H4 (cell line): ENCODE data around the gene DZIP1L. TPM values are rescaled to one million over a fixed set of nuclear protein-coding genes. Genes with fewer than 3 reads are reported as not detected.

Experiments used
- DNase-seq: peaks from one replicate; pipeline ENCODE4 v3.0.0-alpha.2; 2015; ENCODE audit warnings: low spot score
- total RNA-seq: library from RNA; depleted of rRNA; stranded (reverse); fragments of >200 nt; shearing (Covaris generic); gene quantifications from 2 replicates; pipeline ENCODE4 v1.2.3, GENCODE V29; 2014

DZIP1L gene
- total RNA-seq, 1 experiment from 2014 or later: 6.3 TPM

DNA sequence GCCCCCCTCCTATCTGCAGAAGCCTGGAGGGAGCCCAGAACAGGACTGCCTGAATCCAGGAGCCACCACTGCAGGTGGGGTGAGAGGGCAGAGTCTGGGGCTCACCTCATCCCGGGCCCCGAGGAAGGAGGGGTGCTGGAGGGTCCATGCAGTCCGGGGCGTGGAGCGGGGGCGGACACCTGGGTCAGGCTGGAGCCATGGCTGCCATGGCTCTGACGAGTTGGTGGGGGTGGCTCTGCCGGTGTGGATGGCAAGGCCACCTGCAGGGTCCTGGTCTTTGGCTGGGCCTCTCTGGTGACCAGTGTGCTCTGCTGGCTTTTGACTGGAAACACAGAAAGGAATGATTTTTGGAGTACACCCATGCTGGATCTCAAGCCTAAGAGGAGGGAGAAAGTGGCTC lies 47.4 kb downstream of the DZIP1L start:
- no peak for DNase-seq

DNA sequence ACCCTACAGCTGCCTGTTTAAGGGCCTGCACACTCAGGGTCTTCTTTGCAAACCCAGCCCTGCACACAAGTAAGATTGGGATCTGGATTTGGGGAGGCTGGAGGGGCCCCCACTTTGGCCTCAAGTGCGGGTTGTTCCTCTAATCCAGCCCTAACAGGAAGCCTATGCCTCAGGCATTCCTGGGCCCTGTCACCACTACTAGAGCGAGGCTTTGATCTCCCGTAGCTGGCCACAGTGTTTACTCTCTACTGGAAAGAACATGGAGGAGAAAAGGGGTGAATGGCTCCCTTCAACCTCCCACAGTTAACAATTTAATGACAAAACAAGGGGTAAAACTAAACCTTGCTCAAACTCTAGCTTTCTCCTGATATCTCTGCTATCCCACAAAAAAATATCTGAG lies 48.4 kb downstream of the DZIP1L start:
- DNase-seq: no peak

DNA sequence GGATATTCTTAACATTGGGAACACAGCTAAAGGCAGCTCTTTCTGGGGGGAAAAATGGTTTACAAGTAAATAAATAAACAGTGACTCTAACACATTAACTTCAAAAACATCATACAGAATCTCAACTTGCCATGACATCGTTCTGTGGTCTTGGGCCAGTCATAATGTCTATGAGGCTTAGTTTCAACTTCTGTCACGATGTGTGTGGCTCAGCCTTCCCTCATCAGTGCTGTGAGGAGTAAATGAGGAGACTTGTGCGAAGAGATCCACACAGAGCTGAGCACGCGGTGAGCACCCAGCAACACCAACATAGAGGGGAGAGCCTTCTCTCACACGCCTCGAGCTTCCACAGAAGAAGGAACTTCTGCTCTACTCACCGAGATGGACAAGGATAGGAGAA lies 49.0 kb downstream of the DZIP1L start:
- no peak for DNase-seq

DNA sequence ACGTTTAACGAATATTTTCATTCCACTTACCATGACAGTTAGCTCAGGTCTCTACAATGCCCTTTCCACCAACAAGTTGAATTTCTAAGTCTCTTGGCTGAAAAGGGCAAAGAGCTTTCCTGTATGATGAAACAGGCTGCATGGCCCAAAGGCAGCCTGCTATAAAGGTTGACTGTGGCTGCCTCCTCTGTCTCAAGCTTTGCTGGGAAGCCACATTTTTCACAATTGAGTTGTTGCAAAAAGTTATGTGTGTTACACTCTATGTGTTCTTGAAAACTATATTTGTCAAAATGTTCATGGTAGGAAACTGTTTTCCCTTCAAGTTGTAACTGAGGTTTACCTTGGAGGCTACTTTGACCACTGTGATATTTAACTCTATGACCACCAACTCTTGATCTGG lies 49.5 kb downstream of the DZIP1L start:
- DNase-seq: no peak

DNA sequence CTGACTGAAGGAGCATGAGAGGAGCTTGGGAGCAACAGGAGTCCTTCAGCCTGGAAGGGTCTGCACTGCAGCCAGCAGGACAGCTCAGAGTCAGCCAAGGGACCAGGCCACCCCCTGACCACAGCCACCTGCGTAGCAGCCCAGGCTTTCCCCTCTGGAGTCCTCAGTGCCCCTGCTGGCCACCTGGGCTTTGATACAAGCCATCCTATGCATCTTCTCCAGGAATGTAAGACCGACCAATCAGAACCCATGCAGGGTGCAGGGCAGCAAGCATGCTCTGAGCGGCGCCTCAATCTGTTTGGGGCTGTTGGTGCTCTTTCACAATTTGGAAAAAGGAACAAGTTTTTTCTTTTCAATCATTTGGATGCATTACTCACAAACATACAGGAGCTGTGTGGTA lies 52.0 kb downstream of the DZIP1L start:
- DNase-seq: no peak

DNA sequence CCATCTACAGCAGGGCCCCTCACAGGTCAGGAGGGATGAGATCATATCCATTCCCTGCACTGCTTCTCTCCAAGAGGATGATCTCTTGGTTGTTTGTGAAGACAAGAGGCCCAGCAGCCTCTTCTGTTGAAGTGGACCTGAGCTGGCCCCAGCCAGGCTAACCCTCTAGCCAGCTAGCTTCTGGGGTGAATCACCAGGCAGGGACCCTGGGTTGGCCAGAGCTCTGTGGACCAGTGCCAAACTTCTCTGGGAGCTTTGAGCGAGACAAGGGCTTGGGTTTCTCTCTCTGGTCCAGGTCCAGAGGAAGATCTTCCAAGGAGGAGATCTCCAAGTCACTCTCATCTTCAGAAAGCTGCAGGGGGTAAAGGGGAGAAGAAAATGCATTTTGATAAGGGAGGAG lies 52.8 kb downstream of the DZIP1L start:
- DNase-seq: no peak

DNA sequence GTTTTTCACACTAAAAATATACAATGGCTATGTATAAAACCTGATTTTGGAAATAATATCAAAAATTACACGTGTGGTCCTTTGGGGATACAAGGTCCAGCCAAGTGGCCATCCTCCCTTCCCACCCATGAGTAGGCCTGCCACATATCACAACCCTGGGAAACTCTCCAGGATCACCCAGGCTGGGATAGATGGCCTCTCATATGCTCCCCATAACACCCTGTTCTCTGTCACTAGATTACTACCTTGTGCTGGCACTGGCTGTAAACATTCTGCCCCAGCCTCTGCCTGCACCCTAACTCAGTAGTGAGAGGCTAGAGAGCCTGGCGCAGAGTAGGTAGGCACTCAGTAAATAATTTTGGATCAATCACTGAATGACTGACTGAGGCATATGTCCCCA lies 53.4 kb downstream of the DZIP1L start:
- no peak for DNase-seq

DNA sequence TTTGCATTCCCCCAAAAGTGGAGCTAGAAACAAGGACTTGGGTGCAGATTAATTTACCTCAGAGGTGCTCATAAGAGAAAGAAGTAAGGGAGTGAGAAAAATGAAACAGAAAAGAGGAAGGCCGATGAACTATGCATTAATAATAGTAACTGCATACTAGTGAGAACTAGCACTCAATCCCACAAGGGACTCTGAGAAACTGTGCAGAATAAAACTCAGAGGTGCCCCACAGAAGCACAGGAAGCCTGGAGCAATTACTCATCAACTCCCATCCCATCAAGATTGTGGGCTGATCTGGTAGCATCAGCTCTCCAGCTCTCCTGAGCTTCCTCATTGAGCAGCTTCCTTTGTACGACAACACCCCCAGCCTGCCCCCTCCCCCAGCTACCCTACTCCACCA lies 54.6 kb downstream of the DZIP1L start:
- DNase-seq: no peak

DNA sequence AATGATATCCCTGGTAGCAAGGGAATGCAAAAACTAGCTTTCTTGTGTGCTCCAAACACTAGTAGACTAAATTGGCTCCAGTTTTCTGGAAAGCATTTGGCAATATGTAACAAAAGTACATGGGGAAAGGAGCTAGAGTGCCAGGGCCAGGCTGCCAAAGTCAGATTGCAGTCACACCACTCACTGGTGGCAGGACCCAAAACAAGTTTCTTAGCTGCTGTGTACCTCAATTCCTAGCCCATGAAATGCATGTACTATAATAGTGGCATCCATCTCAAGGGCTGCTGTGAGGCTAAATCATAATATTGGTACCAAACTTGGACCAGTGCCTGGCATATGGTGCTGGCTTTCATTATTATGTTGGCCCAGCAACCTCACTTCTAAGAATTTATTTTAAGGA lies 56.1 kb downstream of the DZIP1L start:
- DNase-seq: no peak

DNA sequence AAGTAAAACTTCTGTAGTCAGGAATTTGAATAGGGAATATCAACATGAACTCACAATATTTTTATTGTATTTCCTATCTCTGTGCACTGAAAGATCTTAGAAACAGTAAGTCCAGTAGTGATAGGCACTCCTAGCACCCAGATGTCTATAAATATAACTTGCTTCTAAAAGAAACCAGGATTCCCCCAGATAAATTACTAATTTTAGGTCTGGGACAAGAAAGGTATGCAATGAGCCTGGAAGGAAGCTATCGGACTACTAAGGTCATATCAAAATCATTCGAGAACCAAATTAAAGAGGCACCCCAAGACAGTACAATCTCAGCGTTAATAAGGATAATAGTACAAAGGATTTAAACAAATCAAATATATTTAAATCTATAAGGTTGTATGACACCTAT lies 58.0 kb downstream of the DZIP1L start:
- no peak for DNase-seq

DNA sequence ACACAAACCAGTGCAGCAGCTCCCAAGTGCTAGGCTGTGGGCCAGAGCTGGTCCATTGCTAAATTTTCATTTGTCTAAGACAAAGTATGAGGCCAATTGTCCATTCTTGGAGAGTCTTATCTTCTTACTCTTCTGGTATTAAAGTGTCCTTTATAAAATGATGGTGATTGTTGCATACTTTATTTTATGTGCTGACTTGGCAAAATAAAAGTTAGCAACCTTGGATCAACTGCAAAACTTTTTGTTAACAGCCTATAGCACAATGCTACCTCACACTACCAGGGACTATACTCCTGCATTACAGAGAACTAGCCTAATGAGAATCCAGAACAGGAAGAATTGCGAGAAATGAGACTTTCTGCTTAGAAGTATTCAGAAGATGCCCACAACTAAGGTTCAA lies 61.4 kb downstream of the DZIP1L start:
- no peak for DNase-seq

DNA sequence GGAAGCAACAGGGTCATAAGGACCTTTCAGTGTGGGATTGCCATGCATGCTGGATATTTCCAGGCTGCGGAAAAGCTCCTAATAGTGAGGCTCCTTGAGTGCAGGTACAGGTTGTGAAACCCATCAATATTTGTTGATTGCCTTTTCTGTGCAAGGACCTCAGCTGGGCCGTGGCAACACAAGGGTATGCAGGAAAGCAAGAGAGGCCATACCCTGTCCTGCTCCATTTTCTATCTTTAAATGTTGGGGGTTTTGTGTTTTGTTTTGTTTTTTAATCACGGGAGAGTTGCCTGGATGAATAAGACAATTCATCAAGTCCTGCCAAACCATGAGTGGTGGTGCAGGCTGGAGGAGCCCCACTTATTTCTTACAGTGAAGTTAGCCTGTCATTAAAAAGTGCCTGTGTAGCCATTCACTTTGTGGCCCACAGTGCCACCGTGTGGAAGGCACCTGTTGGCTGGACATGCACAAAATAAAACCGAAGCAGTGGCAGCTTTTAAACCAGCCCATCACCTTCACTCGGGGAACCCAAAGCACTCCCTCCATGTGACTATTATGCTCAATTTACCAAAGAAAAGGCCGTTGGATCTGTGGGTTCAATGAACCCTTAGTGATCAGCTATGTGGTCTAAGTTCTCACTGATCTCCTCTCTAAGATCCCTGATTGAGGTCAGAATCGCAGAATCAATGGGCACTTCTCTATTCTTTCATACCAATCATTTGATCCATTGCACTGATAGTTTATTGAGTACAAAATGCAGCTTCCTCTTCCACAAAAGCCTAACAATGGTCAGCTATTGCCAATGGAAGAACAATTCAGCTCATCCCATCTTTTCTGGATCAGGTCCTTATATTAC lies 63.2 kb downstream of the DZIP1L start:
- peak; percentile 50 for DNase-seq

DNA sequence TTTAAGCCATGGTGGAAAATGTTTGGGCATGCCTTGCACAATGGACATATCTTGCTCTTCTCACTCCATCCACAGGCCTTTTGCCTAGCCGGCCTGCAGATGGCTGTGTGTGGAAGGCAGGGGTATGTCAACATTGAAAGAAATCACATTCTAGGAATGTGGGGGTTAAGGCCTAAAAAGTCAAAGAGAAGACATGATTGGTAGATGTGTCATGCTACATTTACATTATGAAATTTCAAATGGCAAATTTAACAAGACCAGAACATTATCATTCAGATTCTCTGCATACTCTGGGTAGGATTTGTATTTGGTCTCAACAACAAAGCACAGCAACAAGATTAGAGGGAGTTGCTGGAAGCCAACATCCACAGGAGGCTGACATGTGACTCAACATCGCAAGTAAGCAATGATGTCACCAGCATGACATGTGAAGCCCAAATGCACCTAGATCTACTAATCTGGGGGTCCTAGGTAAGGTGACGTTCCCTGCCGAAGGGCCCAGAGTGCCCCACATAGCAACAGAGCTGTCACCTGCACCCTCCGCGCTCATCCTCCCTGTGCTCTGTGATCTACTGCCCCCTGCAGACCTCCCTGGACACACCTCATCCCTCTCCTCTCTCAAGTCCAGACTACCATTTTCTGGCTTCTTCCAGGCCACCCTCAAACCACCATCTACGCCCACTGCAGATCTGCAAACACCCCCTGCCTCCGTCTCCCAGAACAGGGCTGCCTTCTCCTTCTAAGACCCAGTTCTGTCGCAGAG lies 66.1 kb downstream of the DZIP1L start:
- no peak for DNase-seq

DNA sequence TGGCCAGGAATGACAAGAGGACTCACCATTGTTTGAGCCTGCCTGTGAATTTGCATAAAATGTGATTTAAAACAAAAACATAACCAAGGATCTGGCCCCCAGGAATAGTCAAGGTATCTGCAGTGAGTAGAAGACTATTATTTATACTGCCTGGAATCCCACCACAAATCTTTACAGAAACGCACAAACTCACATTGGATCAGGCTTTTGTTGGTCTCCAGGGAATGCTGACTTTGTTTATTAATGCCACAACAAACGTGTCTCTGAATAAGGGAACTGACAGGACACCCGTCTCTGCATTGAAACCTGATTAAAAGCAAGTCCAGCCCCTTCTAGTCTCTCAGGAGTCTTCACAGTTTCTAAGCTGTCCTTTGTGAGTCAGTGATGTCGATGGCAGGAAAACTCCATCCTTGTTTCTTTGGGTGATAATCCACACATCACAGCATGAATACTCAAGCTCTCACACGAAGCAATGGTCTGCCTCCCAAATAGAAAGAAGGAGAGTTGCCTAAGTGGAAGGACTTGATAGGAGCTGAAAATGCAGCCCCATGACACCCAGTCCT lies 67.7 kb downstream of the DZIP1L start:
- DNase-seq: no peak

DNA sequence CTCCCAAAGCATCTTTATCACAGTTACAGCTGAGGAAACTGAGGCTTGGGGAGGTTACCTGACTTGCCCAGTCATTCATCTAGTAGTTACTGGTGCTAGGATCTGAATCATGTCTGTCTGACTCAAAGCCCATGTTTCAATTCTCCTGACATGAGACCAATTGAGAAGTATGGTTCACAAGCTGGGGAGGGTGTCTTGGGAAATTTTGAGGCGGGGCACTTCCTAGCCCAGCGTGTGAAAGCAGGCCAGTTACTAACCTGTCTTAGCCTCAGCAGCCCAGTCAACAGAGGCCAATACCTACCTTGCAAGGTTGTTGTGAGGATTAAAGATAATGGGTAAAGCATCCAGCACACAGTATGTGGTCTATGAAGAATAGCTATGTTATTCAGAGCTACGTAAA lies 68.5 kb downstream of the DZIP1L start:
- no peak for DNase-seq

DNA sequence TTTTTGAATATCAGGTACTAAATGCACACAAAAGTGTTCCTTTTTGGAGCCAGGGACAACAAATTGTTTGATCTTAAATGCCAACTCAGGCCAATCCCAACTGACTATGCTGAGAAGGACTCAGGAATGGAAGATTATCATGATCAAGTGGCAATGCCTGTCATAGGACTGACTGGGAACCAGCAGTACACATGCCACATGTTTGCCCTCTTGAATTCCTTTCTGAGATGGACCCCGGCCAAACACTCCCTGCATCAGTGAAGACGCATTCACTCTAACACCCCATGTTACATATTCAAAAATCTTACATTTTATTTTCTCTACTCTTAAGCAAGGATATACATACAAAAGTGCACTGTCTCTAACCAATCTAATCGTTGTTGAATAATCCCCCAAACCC lies 69.3 kb downstream of the DZIP1L start:
- no peak for DNase-seq

DNA sequence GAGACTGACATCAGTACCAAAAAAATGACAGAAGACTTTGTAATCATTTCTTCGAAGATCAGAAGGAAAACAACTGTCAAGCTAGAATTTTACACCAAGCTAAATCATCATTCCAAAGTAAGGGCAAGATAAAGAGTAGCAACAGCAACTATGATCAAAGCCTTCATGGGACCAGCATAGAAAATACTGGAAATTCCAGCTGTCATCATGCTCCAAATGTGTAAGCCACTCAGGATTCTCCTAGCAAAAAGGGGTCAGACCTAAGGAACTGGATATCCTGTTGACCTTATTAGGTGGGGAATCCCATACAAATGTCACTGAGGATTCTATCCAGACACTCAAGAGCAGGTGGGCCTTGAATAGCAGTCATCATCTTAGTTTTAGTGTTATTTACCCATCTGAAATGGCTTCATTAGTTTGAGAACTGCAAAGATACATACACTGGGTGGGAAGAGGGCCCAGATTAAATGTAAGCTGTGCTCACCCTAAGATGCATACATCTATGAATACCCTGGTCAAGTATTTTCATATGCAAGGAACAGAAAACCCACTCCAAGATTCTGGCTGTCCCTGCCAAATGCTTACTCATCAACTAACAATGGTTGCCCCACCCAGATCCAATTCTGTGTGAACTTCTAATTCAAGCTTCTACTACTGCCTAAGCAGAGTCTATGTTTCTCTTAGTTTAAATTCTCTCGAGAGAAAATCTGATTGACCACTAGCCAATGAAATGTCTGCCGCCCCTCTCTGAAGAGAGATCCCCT lies 72.0 kb downstream of the DZIP1L start:
- no peak for DNase-seq

DNA sequence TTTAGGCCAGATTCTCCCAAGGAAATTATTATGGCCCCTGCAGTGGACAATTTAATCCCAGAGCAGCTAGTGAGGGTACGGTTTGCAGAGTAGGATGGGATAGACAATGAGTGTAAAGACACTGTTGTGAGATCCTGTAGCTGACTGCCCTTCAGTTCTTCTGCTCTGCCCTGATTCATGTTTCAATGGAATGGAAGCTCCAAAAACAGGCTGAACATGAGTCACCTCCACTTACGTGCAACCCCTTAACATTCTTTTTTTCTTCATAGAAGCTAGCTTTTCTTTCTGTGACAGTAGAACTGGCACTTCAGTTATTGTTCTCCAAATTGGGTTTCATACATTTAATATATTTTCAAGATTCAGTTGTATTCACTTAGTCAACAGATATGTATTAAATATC lies 73.4 kb downstream of the DZIP1L start:
- DNase-seq: no peak

DNA sequence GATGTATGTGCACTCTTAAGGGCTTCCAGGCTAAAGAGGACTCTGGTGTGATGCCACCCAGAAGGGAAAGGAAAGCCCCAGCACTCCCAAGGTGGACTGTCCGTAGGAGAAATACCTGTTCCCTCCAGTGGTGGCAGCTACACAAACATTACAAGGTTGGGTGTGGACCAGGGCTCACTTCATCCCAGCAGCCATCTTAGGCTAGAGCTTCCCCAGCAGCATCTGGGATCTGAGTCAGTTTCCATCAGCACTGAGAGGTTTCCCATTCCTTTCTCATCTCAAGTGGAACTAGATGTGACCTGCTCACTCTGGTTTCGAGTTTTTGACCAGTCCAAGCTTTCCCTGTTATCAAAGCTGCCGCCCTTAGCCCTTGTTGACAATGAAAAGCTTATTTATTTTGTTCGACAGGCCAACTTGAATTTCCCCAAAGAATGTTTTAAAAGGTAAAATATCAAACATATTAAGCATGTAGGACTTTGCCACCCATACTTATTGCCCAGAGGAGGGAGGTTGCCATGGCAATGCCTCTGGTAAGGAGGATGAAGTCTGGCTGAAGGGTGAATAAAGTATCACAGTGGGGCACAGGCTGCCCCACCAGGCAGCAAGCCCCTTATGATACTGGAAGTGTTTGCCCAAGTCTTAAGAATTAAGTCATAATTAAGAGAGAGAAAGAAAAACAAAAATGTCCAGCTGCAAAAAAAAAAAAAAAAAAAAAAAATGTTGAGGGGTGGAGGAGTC lies 76.5 kb downstream of the DZIP1L start:
- no peak for DNase-seq

DNA sequence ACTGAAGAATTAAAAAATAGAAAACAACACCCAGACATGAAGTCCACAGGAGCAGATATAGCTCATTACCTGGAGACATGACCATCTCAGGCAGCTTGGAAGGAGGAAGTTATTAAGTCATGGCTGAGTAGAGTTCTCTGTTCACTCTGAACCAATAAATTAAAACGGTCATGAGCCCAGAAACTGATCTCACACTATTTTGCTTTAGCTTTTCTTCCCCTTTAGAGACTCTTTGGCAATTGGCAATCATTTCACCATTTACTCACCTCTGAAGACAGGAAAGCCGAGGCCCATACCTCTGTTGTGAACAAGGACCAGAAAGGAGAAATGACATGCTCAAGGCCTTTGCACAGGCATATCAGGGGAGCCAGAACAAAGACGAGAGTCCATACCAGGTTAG lies 78.8 kb downstream of the DZIP1L start:
- no peak for DNase-seq

DNA sequence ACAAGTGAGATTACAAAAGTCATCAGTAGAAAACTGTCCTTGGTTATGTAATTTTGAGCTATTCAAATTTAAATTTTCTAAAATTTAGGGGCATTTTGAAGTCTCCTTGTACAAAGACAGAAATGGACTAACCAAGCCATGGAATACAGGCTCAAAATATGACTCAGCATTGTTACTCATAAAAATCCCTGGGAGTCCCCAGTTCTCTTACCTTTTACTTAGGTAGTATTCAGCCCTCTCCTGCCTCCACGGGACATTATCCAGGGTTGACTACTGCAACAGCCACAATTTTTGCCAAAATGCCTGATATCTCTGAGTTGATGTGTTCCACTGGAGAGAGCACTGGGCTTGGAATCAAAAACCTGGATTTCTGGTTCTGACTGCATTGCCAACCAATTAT lies 80.5 kb downstream of the DZIP1L start:
- DNase-seq: no peak
